Stimulated activated CD4-positive, alpha-beta T cell treated with anti-CD3 and anti-CD28 coated beads, Interleukin-12 subunit alpha, Interleukin-12 subunit beta, amount 100 ng/mL, for 4 hours (primary cell): ENCODE data around the gene UBR4.
"Not testable (repeated sequence)": the region's sequence is repeated elsewhere in the genome, so short reads cannot be mapped to it uniquely, and the experiment has no call there.

Experiments used
- DNase-seq: peaks from one replicate; pipeline ENCODE4 v3.0.0-alpha.2; 2020

Gene UBR4

GRCh38 chr1:19209990-19210771, at the start of gene UBR4:
Gene UBR4 (minus strand): TSS chr1:19210266. CDS start chr1:19210248, 18 bp downstream.
- peak; percentile 97 for DNase-seq

GRCh38 chr1:19258353-19258752, 48.3 kb upstream of the UBR4 start:
- DNase-seq = no peak

GRCh38 chr1:19257178-19257914, 47.3 kb upstream of the UBR4 start:
- no peak for DNase-seq

- not testable (repeated sequence) for DNase-seq
These were observed 46.2 kb upstream of the UBR4 start for GRCh38 chr1:19256301-19256700.

- no peak for DNase-seq
These were observed 45.2 kb upstream of the UBR4 start for GRCh38 chr1:19255288-19255687.

- DNase-seq = no peak
These were observed 44.4 kb upstream of the UBR4 start for GRCh38 chr1:19254416-19254815.

- DNase-seq = peak; percentile 89
These were observed 41.5 kb upstream of the UBR4 start, which contains the start of the genes EMC1 and MRTO4 for GRCh38 chr1:19251305-19252196. Gene EMC1 (minus strand): TSS chr1:19251524. CDS start chr1:19251509, 15 bp downstream. Gene MRTO4 (plus strand): TSS chr1:19251805. CDS start chr1:19251836, 31 bp downstream.

GRCh38 chr1:19250629-19251304, 40.7 kb upstream of the UBR4 start:
- no peak for DNase-seq

- DNase-seq = peak; percentile 65
These were observed 30.8 kb upstream of the UBR4 start for GRCh38 chr1:19240673-19241538.

GRCh38 chr1:19239876-19240275, 29.8 kb upstream of the UBR4 start:
- no peak for DNase-seq

- no peak for DNase-seq
These were observed 24.2 kb upstream of the UBR4 start for GRCh38 chr1:19234224-19234623.

GRCh38 chr1:19232524-19232846, 22.4 kb upstream of the UBR4 start:
- no peak for DNase-seq

- not testable (repeated sequence) for DNase-seq
These were observed 21.9 kb upstream of the UBR4 start for GRCh38 chr1:19231736-19232523.

- no peak for DNase-seq
These were observed 19.8 kb upstream of the UBR4 start for GRCh38 chr1:19229828-19230325.

GRCh38 chr1:19229229-19229628, 19.2 kb upstream of the UBR4 start:
- no peak for DNase-seq

GRCh38 chr1:19222979-19223824, 13.1 kb upstream of the UBR4 start:
- DNase-seq = no peak

GRCh38 chr1:19222573-19222972, 12.5 kb upstream of the UBR4 start:
- no peak for DNase-seq

GRCh38 chr1:19220991-19221390, 10.9 kb upstream of the UBR4 start:
- DNase-seq = no peak

GRCh38 chr1:19220080-19220846, 10.2 kb upstream of the UBR4 start:
- no peak for DNase-seq
